Thyroid gland (tissue), 4 donors: ENCODE data around the gene C6. TPM values are rescaled to one million over a fixed set of nuclear protein-coding genes. Genes with fewer than 3 reads are reported as not detected.

Experiments used
- DNase-seq, 2 donors: peaks; one replicate each; pipeline ENCODE4 v3.0.0-alpha.2; 2019
- H3K27ac ChIP-seq, 3 donors: fragments of 200-600 bp; sonication (generic); 1 replicate in 2 of 3; 2 replicates in 1 of 3; pipeline ENCODE4 v1.5.1; 2016 to 2019; ENCODE audit warnings: mild to moderate bottlenecking in 1 of 3, moderate library complexity in 1 of 3
- H3K27me3 ChIP-seq: fragments of 200-600 bp; sonication (generic); one replicate; pipeline ENCODE4 v1.5.1; 2019
- H3K36me3 ChIP-seq, 2 donors: fragments of 200-600 bp; sonication (generic); one replicate each; pipeline ENCODE4 v1.5.1; 2016 to 2019
- H3K4me1 ChIP-seq, 2 donors: fragments of 200-600 bp; sonication (generic); one replicate each; pipeline ENCODE4 v1.5.1; 2017 to 2019
- H3K4me3 ChIP-seq, 3 donors: fragments of 200-600 bp; sonication (generic); replicated peaks in 1 of 3; 1 replicate in 2 of 3; 2 replicates in 1 of 3; pipeline ENCODE4 v1.5.1; 2016; ENCODE audit warnings: mild to moderate bottlenecking in 1 of 3
- H3K9me3 ChIP-seq: fragments of 200-600 bp; sonication (generic); one replicate; pipeline ENCODE4 v1.5.1; 2017
- POLR2A ChIP-seq, 2 donors: fragments of 450-650 bp; IDR thresholded peaks; one replicate each; pipeline ENCODE4 v1.6.1; 2017; ENCODE audit warnings: antibody characterized with exemption in 2 of 2, mild to moderate bottlenecking in 2 of 2, moderate library complexity in 1 of 2
- WGBS, 2 donors: methylation state at CpG; one replicate each; pipeline ENCODE4 v1.1.5; 2017; 5-methylcytosine and 5-hydroxymethylcytosine counted together
- intact Hi-C: fragments of 100-400 bp; cut with DNase I; formaldehyde crosslinking; loops from one replicate; pipeline ENCODE4 v1.15.1; 2023
- total RNA-seq, 4 donors: library from RNA; depleted of rRNA; stranded (reverse); fragments of >200 nt; gene quantifications; one replicate each; pipeline ENCODE4 v1.2.3, GENCODE V29; 2016
- TF ChIP-seq, protein P1 (sequence below), 6 experiments: fragments of 200-600 bp in 3 of 6; fragments of 450-650 bp in 3 of 6; sonication (generic) in 3 of 6; IDR thresholded peaks; one replicate each; pipeline ENCODE4 v1.5.1; 2016 to 2019; ENCODE audit warnings: antibody characterized with exemption in 6 of 6, mild to moderate bottlenecking in 2 of 6, inconsistent platforms in 1 of 6, moderate library complexity in 1 of 6

Gene C6
- total RNA-seq: 10 to 100 TPM in 1 of 4 donors, 1 to 10 TPM in 3; 2.2 to 15.0 (median 3.5) TPM

DNA sequence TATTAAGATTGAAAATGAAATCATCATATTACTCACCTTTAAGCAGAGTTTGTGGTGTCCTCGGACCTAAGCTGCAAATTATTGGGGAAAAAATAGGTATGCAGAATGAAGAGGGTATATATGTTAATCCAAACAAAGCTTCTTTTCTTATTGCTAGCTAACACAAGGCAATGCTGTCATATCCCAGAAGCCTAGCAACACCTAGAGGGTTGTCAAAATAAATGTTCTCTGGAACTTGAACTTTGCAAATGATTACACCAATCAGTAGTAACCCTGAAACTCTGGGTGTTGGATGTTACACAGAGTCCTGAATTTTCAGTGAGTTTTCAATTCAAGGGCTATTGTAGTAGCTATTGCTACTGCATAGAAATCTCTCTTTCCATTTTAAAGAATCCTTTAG lies at the start of gene C6:
Gene C6, minus strand, starts transcription at position 193 of the 400 bp plus-strand sequence. CDS start 10,302 bp downstream, outside the sequence.
- intact Hi-C loops: no loop called here
- no peak for DNase-seq
- no peak within 1 kb of the TSS for H3K4me3 ChIP-seq
- H3K27ac ChIP-seq: no peak within 1 kb of the TSS
- no peaks in the 10 kb centered on the region for H3K36me3 ChIP-seq
- H3K9me3 ChIP-seq: no peaks in the 10 kb centered on the region
- no peaks in the 10 kb centered on the region for H3K27me3 ChIP-seq
- 76 to 84% methylated on average over 1 of the region's 1 CpG for WGBS, 2 donors
- H3K4me1 ChIP-seq: no peaks in the 10 kb centered on the region
- TF ChIP-seq, protein P1, sequence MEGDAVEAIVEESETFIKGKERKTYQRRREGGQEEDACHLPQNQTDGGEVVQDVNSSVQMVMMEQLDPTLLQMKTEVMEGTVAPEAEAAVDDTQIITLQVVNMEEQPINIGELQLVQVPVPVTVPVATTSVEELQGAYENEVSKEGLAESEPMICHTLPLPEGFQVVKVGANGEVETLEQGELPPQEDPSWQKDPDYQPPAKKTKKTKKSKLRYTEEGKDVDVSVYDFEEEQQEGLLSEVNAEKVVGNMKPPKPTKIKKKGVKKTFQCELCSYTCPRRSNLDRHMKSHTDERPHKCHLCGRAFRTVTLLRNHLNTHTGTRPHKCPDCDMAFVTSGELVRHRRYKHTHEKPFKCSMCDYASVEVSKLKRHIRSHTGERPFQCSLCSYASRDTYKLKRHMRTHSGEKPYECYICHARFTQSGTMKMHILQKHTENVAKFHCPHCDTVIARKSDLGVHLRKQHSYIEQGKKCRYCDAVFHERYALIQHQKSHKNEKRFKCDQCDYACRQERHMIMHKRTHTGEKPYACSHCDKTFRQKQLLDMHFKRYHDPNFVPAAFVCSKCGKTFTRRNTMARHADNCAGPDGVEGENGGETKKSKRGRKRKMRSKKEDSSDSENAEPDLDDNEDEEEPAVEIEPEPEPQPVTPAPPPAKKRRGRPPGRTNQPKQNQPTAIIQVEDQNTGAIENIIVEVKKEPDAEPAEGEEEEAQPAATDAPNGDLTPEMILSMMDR (IDR thresholded peaks at IDR 0.05): no peak
- TF ChIP-seq POLR2A (IDR thresholded peaks at IDR 0.05): no peak

DNA sequence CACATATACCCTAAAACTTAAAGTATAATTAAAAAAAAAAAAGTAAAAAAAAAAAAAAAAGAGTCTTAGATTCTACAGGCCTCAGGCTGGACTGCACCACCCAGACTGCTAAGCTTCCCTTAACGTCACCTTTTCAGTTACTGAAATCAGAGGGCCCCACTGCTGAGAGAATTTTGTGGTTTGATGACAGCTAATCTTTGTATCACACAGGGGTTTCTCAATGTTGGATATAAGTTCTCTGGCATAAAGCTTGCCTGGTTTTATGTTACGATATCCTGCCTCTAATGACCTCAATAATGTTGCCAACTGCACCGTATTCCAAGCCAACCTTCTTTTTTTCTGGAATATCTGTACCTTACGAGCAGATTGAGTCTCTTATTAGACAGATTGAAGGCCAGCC lies 43.1 kb upstream of the C6 start:
- no peak for DNase-seq
- intact Hi-C loops: no loop called here
- Histone ChIP-seq H3K36me3 (no peaks in the 10 kb centered on the region), H3K27me3 (no peaks in the 10 kb centered on the region), H3K9me3 (no peaks in the 10 kb centered on the region), H3K4me1 (no peaks in the 10 kb centered on the region), H3K4me3 (no peak overlapping the region), H3K27ac (no peak overlapping the region)
- WGBS, 2 donors: 89 to 94% methylated on average over 4 of the region's 4 CpGs
- TF ChIP-seq POLR2A (IDR thresholded peaks at IDR 0.05): no peak
- TF ChIP-seq, protein P1 (IDR thresholded peaks at IDR 0.05): no peak

DNA sequence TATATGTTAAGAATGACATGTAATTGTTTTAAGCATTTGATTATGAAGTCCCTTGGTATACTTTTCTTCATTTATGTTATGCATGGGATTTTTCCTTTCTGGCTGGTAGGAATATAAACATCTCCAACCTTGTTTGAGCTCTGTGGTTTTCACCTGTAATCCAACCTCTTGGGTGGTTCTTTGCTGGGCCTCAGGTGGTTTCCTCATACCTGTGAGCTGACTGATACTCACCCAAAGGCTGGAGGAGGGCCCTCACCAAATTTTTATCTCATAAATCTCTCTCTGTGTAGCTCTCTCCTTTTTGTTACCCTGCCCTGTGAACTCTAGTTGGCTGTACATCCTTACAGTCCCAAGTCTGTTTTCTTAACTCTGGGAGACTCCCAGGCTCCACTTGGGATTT lies 39.8 kb upstream of the C6 start:
- DNase-seq: no peak

DNA sequence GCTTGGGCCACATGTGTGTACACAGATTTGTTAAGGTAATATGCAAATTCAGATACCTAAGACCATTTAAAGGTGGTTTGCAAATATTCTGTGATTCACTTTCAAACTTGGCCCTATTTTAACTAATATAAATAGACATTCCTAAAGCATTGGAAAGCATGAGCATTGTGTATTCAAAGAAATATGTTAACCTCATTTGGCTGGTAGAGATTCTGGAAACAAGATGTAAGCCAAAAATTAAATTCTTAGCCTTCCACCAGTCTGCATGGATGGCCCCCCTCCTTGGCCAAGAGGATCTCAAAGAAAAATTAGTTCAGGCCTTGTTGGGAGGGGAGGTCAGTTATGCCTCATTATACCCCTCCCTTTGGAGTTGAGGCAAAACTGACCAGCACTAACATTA lies 38.7 kb upstream of the C6 start:
- intact Hi-C loops: no loop called here
- Histone ChIP-seq H3K4me1 (no peaks in the 10 kb centered on the region), H3K27ac (no peak overlapping the region), H3K36me3 (no peaks in the 10 kb centered on the region), H3K4me3 (no peak overlapping the region), H3K9me3 (no peaks in the 10 kb centered on the region), H3K27me3 (no peaks in the 10 kb centered on the region)
- TF ChIP-seq POLR2A (IDR thresholded peaks at IDR 0.05): no peak
- TF ChIP-seq, protein P1 (IDR thresholded peaks at IDR 0.05): no peak
- no peak for DNase-seq

More for the DNA sequence above, 39.8 kb upstream of the C6 start:
- Histone ChIP-seq H3K27me3 (no peaks in the 10 kb centered on the region), H3K4me1 (no peaks in the 10 kb centered on the region), H3K9me3 (no peaks in the 10 kb centered on the region), H3K4me3 (no peak overlapping the region), H3K36me3 (no peaks in the 10 kb centered on the region), H3K27ac (no peak overlapping the region)
- intact Hi-C loops: no loop called here
- TF ChIP-seq POLR2A (IDR thresholded peaks at IDR 0.05): no peak
- TF ChIP-seq, protein P1 (IDR thresholded peaks at IDR 0.05): no peak

DNA sequence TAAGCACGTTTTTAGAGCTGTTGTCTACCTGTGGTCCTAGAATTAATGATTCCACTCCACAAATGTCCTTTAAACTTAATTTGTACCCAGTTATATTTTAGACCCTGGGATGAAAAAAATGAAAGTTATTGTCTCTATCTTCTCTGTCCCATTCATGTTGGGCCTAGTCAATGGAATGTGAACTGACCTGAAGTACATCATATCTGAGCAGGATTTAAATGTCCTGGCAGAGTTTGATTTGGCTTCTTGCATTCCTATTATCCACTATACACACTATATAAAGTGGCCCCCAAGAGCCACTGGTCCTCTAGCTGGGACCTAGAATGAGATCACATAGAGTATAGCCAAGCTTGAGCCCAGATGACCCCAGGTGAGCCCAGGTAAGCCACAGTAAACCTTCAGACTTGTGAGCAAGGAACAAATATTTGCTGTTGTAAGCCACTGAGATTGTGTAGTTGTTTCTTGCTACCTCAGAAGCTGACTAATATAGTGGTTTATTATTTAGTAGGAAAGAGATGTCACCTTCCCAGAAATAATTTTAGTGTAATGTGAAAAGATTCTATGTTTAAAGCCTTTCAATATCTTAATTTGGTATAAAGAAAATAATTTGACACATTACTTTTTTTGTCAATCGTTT lies 37.1 kb upstream of the C6 start:
- no peak overlapping the region for H3K4me3 ChIP-seq
- H3K36me3 ChIP-seq: no peaks in the 10 kb centered on the region
- no peak for DNase-seq
- no peaks in the 10 kb centered on the region for H3K9me3 ChIP-seq
- intact Hi-C loops: no loop called here
- TF ChIP-seq POLR2A (IDR thresholded peaks at IDR 0.05): no peak
- TF ChIP-seq, protein P1 (IDR thresholded peaks at IDR 0.05): no peak
- WGBS, 2 donors: 89 to 91% methylated on average over 2 of the region's 2 CpGs
- no peaks in the 10 kb centered on the region for H3K27me3 ChIP-seq
- no peaks in the 10 kb centered on the region for H3K4me1 ChIP-seq
- no peak overlapping the region for H3K27ac ChIP-seq
